Suprapubic skin (tissue), 4 donors: ENCODE measurements around the gene C1orf167.
A peak's percentile ranks its signal among the peaks of the same experiment; 100 is the strongest.

ENCODE experiments used
- CTCF ChIP-seq, 2 donors: fragments of 200-600 bp in 1 of 2; fragments of 450-650 bp in 1 of 2; sonication (generic) in 1 of 2; IDR thresholded peaks; one replicate each; pipeline ENCODE4 v1.5.1; 2016 to 2019; ENCODE audit warnings: antibody characterized with exemption in 2 of 2, mild to moderate bottlenecking in 1 of 2, moderate library complexity in 1 of 2
- EP300 ChIP-seq: sonication (generic); formaldehyde crosslinking; IDR thresholded peaks from one replicate; pipeline ENCODE4 v1.6.1; 2017; ENCODE audit warnings: antibody characterized with exemption
- POLR2A ChIP-seq, 2 donors: fragments of 450-650 bp; IDR thresholded peaks; one replicate each; pipeline ENCODE4 v1.6.1; 2017; ENCODE audit warnings: antibody characterized with exemption in 2 of 2, mild to moderate bottlenecking in 2 of 2, moderate library complexity in 2 of 2
- POLR2AphosphoS5 ChIP-seq, 3 donors: sonication (generic); formaldehyde crosslinking; IDR thresholded peaks; one replicate each; pipeline ENCODE4 v1.6.1; 2017; ENCODE audit warnings: antibody characterized with exemption in 3 of 3

GRCh38 chr1:11731691-11732283 is 30.2 kb upstream of the C1orf167 start:
- no peak for TF ChIP-seq CTCF (IDR thresholded peaks at IDR 0.05)
- TF ChIP-seq POLR2AphosphoS5 (IDR thresholded peaks at IDR 0.05) = peak in 1 of 3 donors; percentile 20
- no peak for TF ChIP-seq EP300
- TF ChIP-seq POLR2A (IDR thresholded peaks at IDR 0.05) = no peak
